HepG2 (cell line): ENCODE data around the gene BAHCC1. TPM values are rescaled to one million over a fixed set of nuclear protein-coding genes. Genes with fewer than 3 reads are reported as not detected.
A peak's percentile ranks its signal among the peaks of the same experiment; 100 is the strongest.

Source experiments
- BRCA1 ChIP-seq: sonication (generic); formaldehyde crosslinking; IDR thresholded peaks from 2 replicates; pipeline ENCODE4 v1.4.0; 2020; ENCODE audit warnings: missing genetic modification reagents
- ESRRA ChIP-seq: sonication (generic); formaldehyde crosslinking; IDR thresholded peaks from 2 replicates; pipeline ENCODE4 v1.5.1; 2020; ENCODE audit warnings: mild to moderate bottlenecking, low read depth, missing genetic modification reagents
- FOSL1 ChIP-seq: sonication (generic); formaldehyde crosslinking; IDR thresholded peaks from 2 replicates; pipeline ENCODE4 v1.9.0; 2021; ENCODE audit warnings: missing genetic modification reagents, borderline replicate concordance
- KLF13 ChIP-seq: sonication (generic); formaldehyde crosslinking; IDR thresholded peaks from 2 replicates; pipeline ENCODE4 v1.4.0; 2020; ENCODE audit warnings: mild to moderate bottlenecking, missing genetic modification reagents
- MTF2 ChIP-seq: sonication (generic); formaldehyde crosslinking; IDR thresholded peaks from 2 replicates; pipeline ENCODE4 v1.5.0; 2020; ENCODE audit warnings: missing genetic modification reagents, borderline replicate concordance
- NFKBIZ ChIP-seq: IDR thresholded peaks from 2 replicates; pipeline ENCODE4 v1.6.1; 2018; ENCODE audit warnings: missing genetic modification reagents, missing compliant biosample characterization
- PHF20 ChIP-seq: sonication (generic); formaldehyde crosslinking; IDR thresholded peaks from 2 replicates; pipeline ENCODE4 v1.5.0; 2020; ENCODE audit warnings: mild to moderate bottlenecking, missing genetic modification reagents
- POLR2A ChIP-seq, 2 experiments: IDR thresholded peaks; 2 replicates each; pipeline ENCODE4 v1.6.1; 2011; ENCODE audit warnings: low read depth in 2 of 2, low read length in 2 of 2, mild to moderate bottlenecking in 1 of 2, moderate library complexity in 1 of 2; ENCODE audit not compliant: insufficient read depth in 1 of 2
- REST ChIP-seq, 2 experiments: IDR thresholded peaks; 2 replicates each; pipeline ENCODE4 v1.6.1; 2011 to 2012; ENCODE audit warnings: low read length in 2 of 2, borderline replicate concordance in 1 of 2, low read depth in 1 of 2, mild to moderate bottlenecking in 1 of 2, moderate library complexity in 1 of 2
- SKIL ChIP-seq: sonication (generic); formaldehyde crosslinking; IDR thresholded peaks from 2 replicates; pipeline ENCODE4 v1.8.0; 2022; ENCODE audit warnings: missing genetic modification reagents, mild to moderate bottlenecking, moderate library complexity, borderline replicate concordance
- SOX13 ChIP-seq, 3 experiments: fragments of 450-650 bp in 1 of 3; sonication (generic) in 1 of 3; formaldehyde crosslinking in 1 of 3; IDR thresholded peaks in 2 of 3; conservative IDR thresholded peaks in 1 of 3; 2 replicates each; pipeline versions ENCODE4 v1.5.0 to v1.6.1; 2016 to 2020; ENCODE audit warnings: antibody characterized with exemption in 1 of 3, mild to moderate bottlenecking in 1 of 3, missing compliant biosample characterization in 1 of 3, missing genetic modification reagents in 1 of 3, moderate library complexity in 1 of 3
- TRIM22 ChIP-seq: fragments of 450-650 bp; IDR thresholded peaks from 2 replicates; pipeline ENCODE4 v1.6.1; 2017
- ZBTB38 ChIP-seq: sonication (generic); formaldehyde crosslinking; IDR thresholded peaks from 2 replicates; pipeline ENCODE4 v1.5.1; 2020; ENCODE audit warnings: mild to moderate bottlenecking, missing genetic modification reagents
- ZBTB7B ChIP-seq: sonication (generic); formaldehyde crosslinking; IDR thresholded peaks from 2 replicates; pipeline ENCODE4 v1.4.0; 2020; ENCODE audit warnings: missing genetic modification reagents
- ZNF275 ChIP-seq: sonication (generic); formaldehyde crosslinking; IDR thresholded peaks from 2 replicates; pipeline ENCODE4 v1.8.0; 2022; ENCODE audit warnings: missing genetic modification reagents, mild to moderate bottlenecking, inconsistent platforms, borderline replicate concordance
- ZNF496 ChIP-seq: sonication (generic); formaldehyde crosslinking; IDR thresholded peaks from 2 replicates; pipeline ENCODE4 v1.8.1; 2023; ENCODE audit warnings: mild to moderate bottlenecking, moderate library complexity, missing genetic modification reagents; ENCODE audit not compliant: insufficient replicate concordance
- ZNF558 ChIP-seq: sonication (generic); formaldehyde crosslinking; IDR thresholded peaks from 2 replicates; pipeline ENCODE4 v1.9.0; 2022; ENCODE audit warnings: mild to moderate bottlenecking, missing genetic modification reagents, borderline replicate concordance
- ZNF639 ChIP-seq: conservative IDR thresholded peaks from 2 replicates; pipeline ENCODE4 v1.6.1; 2018; ENCODE audit warnings: missing genetic modification reagents
- polyA plus RNA-seq, 8 experiments: library from polyadenylated mRNA; depleted of rRNA in 3 of 8; stranded (reverse) in 7 of 8; unstranded in 1 of 8; fragments of >200 nt; fragmentation: Illumina TruSeq in 4 of 8; extraction: Trizol in 4 of 8; gene quantifications; 2 replicates each; pipeline versions ENCODE4 v1.2.1 to v1.2.3, GENCODE V29; 2011 to 2016; ENCODE audit warnings: low read depth in 4 of 8, missing spikeins in 1 of 8, mixed read lengths in 1 of 8; ENCODE audit not compliant: insufficient read depth in 1 of 8
- total RNA-seq, 5 experiments: library from RNA; depleted of rRNA; stranded (reverse); fragments of >200 nt; fragmentation: Illumina TruSeq; extraction: Trizol; gene quantifications; 2 replicates each; pipeline ENCODE4 v1.2.3, GENCODE V29; 2016; ENCODE audit warnings: low read depth in 1 of 5

The BAHCC1 gene
- total and polyA plus RNA-seq, 2 of the 13 experiments (the other 11 are each of a cell fraction or from before 2014, with no cell fraction given), result 1.4 to 1.7 TPM

- TF ChIP-seq MTF2 (peak; percentile 98), ZBTB7B (CRISPR knock-in tag) (peak; percentile 52; the same call in 1 of the 2 replicates), ZNF558 (CRISPR knock-in tag) (no peak; the same call in 1 of the 2 replicates), TRIM22 (no peak), ZNF496 (no peak), KLF13 (CRISPR knock-in tag) (peak; percentile 36; the same call in 1 of the 2 replicates), PHF20 (CRISPR knock-in tag) (no peak; the same call in 1 of the 2 replicates), ESRRA (peak; percentile 81), ZBTB38 (CRISPR knock-in tag) (peak; percentile 71), ZNF275 (CRISPR knock-in tag) (0 out of 2 replicates have a peak, but pooled peaks have one; percentile 55), ZNF639 (CRISPR knock-in tag) (no peak; the same call in none of the 2 replicates), SKIL (CRISPR knock-in tag) (no peak), BRCA1 (CRISPR knock-in tag) (no peak), NFKBIZ (CRISPR knock-in tag) (0 out of 2 replicates have a peak, but pooled peaks have one; percentile 41), POLR2A (IDR thresholded peaks at IDR 0.05; ENCODE audit: insufficient read depth in 1 of 2, low read depth in 2 of 2, low read length in 2 of 2) (no peak), REST (IDR thresholded peaks at IDR 0.05; ENCODE audit: borderline replicate concordance in 1 of 2, low read depth in 1 of 2, low read length in 2 of 2) (no peak), SOX13 (IDR thresholded peaks at IDR 0.05) (no peak), SOX13 (CRISPR knock-in tag; conservative IDR thresholded peaks at IDR 0.05 in 1 of 2, IDR thresholded peaks at IDR 0.05 in 1 of 2) (peak in 1 of 2 experiments; percentile 42; a peak in 2 of 4 replicates), FOSL1 (CRISPR knock-in tag) (no peak)
Measured at GRCh38 chr17:81484195-81484979, 89.1 kb downstream of the BAHCC1 start (continued).
